PC-9 (cell line): ENCODE results near the gene NRGN. TPM values are rescaled to one million over a fixed set of nuclear protein-coding genes. Genes with fewer than 3 reads are reported as not detected.

Experiments
- BruUV-seq: library from RNA; stranded (reverse); fragments of 400-500 nt; replicated peaks from 2 replicates; lab custom pipeline; 2021; lab: Mats Ljungman, UMichigan
- CTCF ChIA-PET: fragments of 300-600 bp; sonication (Branson Sonifier 250); formaldehyde crosslinking; loops from one replicate; lab custom pipeline; 2022; ENCODE audit warnings: antibody characterized with exemption; lab: Charles Lee
- POLR2A ChIA-PET: fragments of 300-600 bp; sonication (Branson Sonifier 250); formaldehyde crosslinking; loops from one replicate; lab custom pipeline; 2022; ENCODE audit warnings: antibody characterized with exemption; ENCODE audit not compliant: unreplicated experiment; lab: Charles Lee
- DNase-seq, 2 experiments: peaks; one replicate each; pipeline versions ENCODE4 v3.0.0 to v3.0.0-alpha.2; 2015 to 2022; ENCODE audit warnings: mixed read lengths in 1 of 2
- H2AFZ ChIP-seq: fragments of 200-600 bp; sonication (generic); 2 replicates; pipeline ENCODE4 v1.8.1; 2017; ENCODE audit warnings: antibody characterized with exemption
- H3F3A ChIP-seq: fragments of 200-600 bp; sonication (generic); 2 replicates; pipeline ENCODE4 v1.8.1; 2017; ENCODE audit warnings: antibody characterized with exemption, mild to moderate bottlenecking, low read depth; ENCODE audit not compliant: insufficient read depth
- H3K27ac ChIP-seq: fragments of 200-600 bp; sonication (generic); 2 replicates; pipeline ENCODE4 v1.6.1; 2016; ENCODE audit warnings: mixed run types
- H3K27me3 ChIP-seq: fragments of 200-600 bp; sonication (generic); 2 replicates; pipeline ENCODE4 v1.6.1; 2016; ENCODE audit warnings: low read depth, mixed run types; ENCODE audit not compliant: insufficient read depth
- H3K36me3 ChIP-seq: fragments of 200-600 bp; sonication (generic); 2 replicates; pipeline ENCODE4 v1.6.1; 2016; ENCODE audit warnings: low read depth, mixed run types
- H3K4me1 ChIP-seq: fragments of 200-600 bp; sonication (generic); replicated peaks from 2 replicates; pipeline ENCODE4 v1.6.1; 2016; ENCODE audit warnings: mixed run types; ENCODE audit not compliant: insufficient read depth
- H3K4me2 ChIP-seq: fragments of 200-600 bp; sonication (generic); 2 replicates; pipeline ENCODE4 v1.6.1; 2017; ENCODE audit warnings: mixed run types
- H3K4me3 ChIP-seq: fragments of 200-600 bp; sonication (generic); 2 replicates; pipeline ENCODE4 v1.6.1; 2016; ENCODE audit warnings: mixed run types
- H3K79me2 ChIP-seq: fragments of 200-600 bp; sonication (generic); 2 replicates; pipeline ENCODE4 v1.6.1; 2017; ENCODE audit warnings: low read depth, mixed run types
- H3K9me2 ChIP-seq: fragments of 200-600 bp; sonication (generic); 2 replicates; pipeline ENCODE4 v1.8.1; 2017; ENCODE audit warnings: mild to moderate bottlenecking; ENCODE audit not compliant: insufficient read depth
- H3K9me3 ChIP-seq: fragments of 200-600 bp; sonication (generic); 2 replicates; pipeline ENCODE4 v1.8.1; 2016; ENCODE audit warnings: low read depth; ENCODE audit not compliant: insufficient read depth
- H4K20me1 ChIP-seq: fragments of 200-600 bp; sonication (generic); 2 replicates; pipeline ENCODE4 v1.8.1; 2017; ENCODE audit not compliant: insufficient read depth
- CTCF ChIP-seq: fragments of 200-600 bp; sonication (generic); conservative IDR thresholded peaks from 2 replicates; pipeline ENCODE4 v1.6.1; 2017; ENCODE audit warnings: mixed run types, antibody characterized with exemption, mild to moderate bottlenecking, moderate library complexity
- EZH2 ChIP-seq: fragments of 200-600 bp; sonication (generic); IDR thresholded peaks from 2 replicates; pipeline ENCODE4 v1.8.0; 2017; ENCODE audit warnings: antibody characterized with exemption, low read depth
- intact Hi-C: fragments of 100-400 bp; cut with micrococcal nuclease; formaldehyde crosslinking; loops from one replicate; pipeline ENCODE4 v1.10.0; 2022; ENCODE audit not compliant: unreplicated experiment
- total RNA-seq: library from RNA; stranded (reverse); gene quantifications from 2 replicates; pipeline ENCODE4 v1.2.3, GENCODE V29; 2021

The NRGN gene
- total RNA-seq, 1 experiment from 2014 or later, result 10.2 TPM

- intact Hi-C loops, result loop anchor here (10.0 kb wide), 1 partner anchor 54 kb away; no protein-coding TSS in a partner anchor
- Histone ChIP-seq H3K9me3 (no peaks in the 10 kb centered on the region), H3K27ac (no peak overlapping the region), H3K36me3 (no peaks in the 10 kb centered on the region), H3K9me2 (no peaks in the 10 kb centered on the region), H3K27me3 (no peaks in the 10 kb centered on the region; the same call in 1 of the 2 replicates), H3K4me2 (peak overlapping the region; percentile 99), H2AFZ (peak overlapping the region; percentile 85), H3K4me3 (peak overlapping the region; percentile 73), H3F3A (peaks cover 13% of the 10 kb centered on the region; the same call in 1 of the 2 replicates), H3K79me2 (no peaks in the 10 kb centered on the region), H4K20me1 (no peaks in the 10 kb centered on the region), H3K4me1 (peaks cover 3% of the 10 kb centered on the region; the same call in 1 of the 2 replicates)
- ChIA-PET POLR2A (interaction anchor here (1.0 kb wide), 1 partner anchor 12 kb away, joined by 4 read pairs; no protein-coding TSS in a partner anchor), CTCF (no interaction called here)
- TF ChIP-seq EZH2 (no peak), CTCF (no peak; the same call in 1 of the 2 replicates)
- BruUV-seq, result TSS peak; percentile 19
- DNase-seq, result peak in 1 of 2 experiments; percentile 23
These were observed 638 bp downstream of the NRGN start for GRCh38 chr11:124740277-124740882.

- Histone ChIP-seq H2AFZ (no peak overlapping the region), H3K9me2 (no peaks in the 10 kb centered on the region), H3K4me3 (no peak overlapping the region), H3K4me2 (no peak overlapping the region), H3K27me3 (no peaks in the 10 kb centered on the region; the same call in 1 of the 2 replicates), H3K36me3 (0 out of 2 replicates have a peak, but pooled peaks cover 3% of the 10 kb centered on the region), H3K27ac (no peak overlapping the region), H3K4me1 (peaks cover 9% of the 10 kb centered on the region), H3K79me2 (no peaks in the 10 kb centered on the region; the same call in 1 of the 2 replicates), H4K20me1 (no peaks in the 10 kb centered on the region), H3F3A (peaks cover 19% of the 10 kb centered on the region), H3K9me3 (no peaks in the 10 kb centered on the region)
- no peak for DNase-seq
- ChIA-PET POLR2A (no interaction called here), CTCF (no interaction called here)
- intact Hi-C loops, result loop anchor here (10.0 kb wide), 1 partner anchor 52 kb away; no protein-coding TSS in a partner anchor
- no peak for TF ChIP-seq EZH2
- no peak for TF ChIP-seq CTCF
- BruUV-seq, result no TSS peak
These were observed 2.8 kb downstream of the NRGN start for GRCh38 chr11:124742555-124742954.

- H3K9me3 ChIP-seq, result no peaks in the 10 kb centered on the region
- no peak overlapping the region for H3K27ac ChIP-seq
- intact Hi-C loops, result loop anchor here (10.0 kb wide), 1 partner anchor 52 kb away; no protein-coding TSS in a partner anchor
- no peaks in the 10 kb centered on the region for H3K9me2 ChIP-seq
- BruUV-seq, result no TSS peak
- no peak for TF ChIP-seq CTCF
- no peak for TF ChIP-seq EZH2
- peaks cover 24% of the 10 kb centered on the region for H3F3A ChIP-seq
- H3K4me1 ChIP-seq, result peaks cover 14% of the 10 kb centered on the region
- no peak for DNase-seq
- POLR2A ChIA-PET, result no interaction called here
- no peaks in the 10 kb centered on the region for H4K20me1 ChIP-seq
- H2AFZ ChIP-seq, result no peak overlapping the region
- H3K4me3 ChIP-seq, result no peak overlapping the region
- H3K79me2 ChIP-seq, result no peaks in the 10 kb centered on the region; the same call in 1 of the 2 replicates
- H3K27me3 ChIP-seq, result no peaks in the 10 kb centered on the region; the same call in 1 of the 2 replicates
- CTCF ChIA-PET, result no interaction called here
- H3K36me3 ChIP-seq, result 0 out of 2 replicates have a peak, but pooled peaks cover 3% of the 10 kb centered on the region
- no peak overlapping the region for H3K4me2 ChIP-seq
These were observed 3.3 kb downstream of the NRGN start for GRCh38 chr11:124743050-124743449.
